Mucosa of stomach (tissue), 1 donor: ENCODE measurements around the gene TBCK.

Experiments
- H3K27me3 ChIP-seq: one replicate; pipeline ENCODE4 v1.7.0; 2013; ENCODE audit warnings: mild to moderate bottlenecking, low read length; ENCODE audit not compliant: control insufficient read depth, insufficient read depth
- H3K36me3 ChIP-seq: one replicate; pipeline ENCODE4 v1.7.0; 2013; ENCODE audit warnings: low read length; ENCODE audit not compliant: control insufficient read depth, insufficient read depth
- H3K4me1 ChIP-seq: one replicate; pipeline ENCODE4 v1.7.0; 2013; ENCODE audit warnings: mild to moderate bottlenecking, low read length; ENCODE audit not compliant: control insufficient read depth, insufficient read depth
- H3K4me3 ChIP-seq: one replicate; pipeline ENCODE4 v1.7.0; 2013; ENCODE audit warnings: low read length
- H3K9ac ChIP-seq: one replicate; pipeline ENCODE4 v1.7.0; 2013; ENCODE audit warnings: mild to moderate bottlenecking, low read length, moderate library complexity
- H3K9me3 ChIP-seq: one replicate; pipeline ENCODE4 v1.7.0; 2013; ENCODE audit warnings: mild to moderate bottlenecking, low read length, moderate library complexity; ENCODE audit not compliant: control insufficient read depth
- donor health status: Pancreatic carcinoma.

TBCK gene

GRCh38 chr4:106269711-106270110, 46.3 kb downstream of the TBCK start:
- Histone ChIP-seq H3K27me3 (no peaks in the 10 kb centered on the region), H3K4me3 (no peak overlapping the region), H3K36me3 (no peaks in the 10 kb centered on the region), H3K9me3 (no peaks in the 10 kb centered on the region), H3K4me1 (no peaks in the 10 kb centered on the region), H3K9ac (no peak overlapping the region)

- H3K9me3 ChIP-seq, result no peaks in the 10 kb centered on the region
- H3K9ac ChIP-seq, result no peak overlapping the region
- H3K4me3 ChIP-seq, result no peak overlapping the region
- peaks cover 4% of the 10 kb centered on the region for H3K4me1 ChIP-seq
- no peaks in the 10 kb centered on the region for H3K27me3 ChIP-seq
- H3K36me3 ChIP-seq, result no peaks in the 10 kb centered on the region
Measured at GRCh38 chr4:106268786-106269185, 47.2 kb downstream of the TBCK start.

DNA sequence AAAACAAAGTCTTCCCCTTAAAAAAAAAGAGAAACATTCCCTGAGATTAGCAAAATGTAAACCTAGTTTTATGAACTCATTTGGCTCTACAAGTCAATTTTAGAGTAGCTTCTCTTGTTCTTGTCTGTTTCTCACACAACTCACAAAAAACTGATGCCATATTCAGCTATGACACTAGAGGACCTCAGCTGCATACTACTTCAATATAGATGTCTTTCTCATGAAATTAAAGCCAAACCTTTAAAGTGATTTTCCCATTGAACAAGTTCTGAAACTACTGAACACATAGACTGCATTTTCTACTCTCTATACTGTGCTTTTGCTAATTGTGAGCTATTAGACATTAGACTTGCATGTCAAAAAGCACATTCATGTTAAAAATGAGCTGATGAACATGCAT, 49.8 kb downstream of the TBCK start:
- peaks cover 4% of the 10 kb centered on the region for H3K4me1 ChIP-seq
- no peaks in the 10 kb centered on the region for H3K27me3 ChIP-seq
- no peaks in the 10 kb centered on the region for H3K36me3 ChIP-seq
- H3K9me3 ChIP-seq, result no peaks in the 10 kb centered on the region
- H3K9ac ChIP-seq, result no peak overlapping the region
- H3K4me3 ChIP-seq, result no peak overlapping the region

GRCh38 chr4:106264331-106264728, 51.7 kb downstream of the TBCK start:
- H3K4me3 ChIP-seq, result no peak overlapping the region
- H3K9me3 ChIP-seq, result no peaks in the 10 kb centered on the region
- no peaks in the 10 kb centered on the region for H3K27me3 ChIP-seq
- H3K36me3 ChIP-seq, result no peaks in the 10 kb centered on the region
- H3K9ac ChIP-seq, result no peak overlapping the region
- peaks cover 4% of the 10 kb centered on the region for H3K4me1 ChIP-seq

- H3K27me3 ChIP-seq, result no peaks in the 10 kb centered on the region
- H3K9ac ChIP-seq, result no peak overlapping the region
- no peak overlapping the region for H3K4me3 ChIP-seq
- H3K4me1 ChIP-seq, result peaks cover 4% of the 10 kb centered on the region
- H3K36me3 ChIP-seq, result no peaks in the 10 kb centered on the region
- no peaks in the 10 kb centered on the region for H3K9me3 ChIP-seq
Measured at GRCh38 chr4:106263594-106264330, 52.2 kb downstream of the TBCK start.

GRCh38 chr4:106261980-106262379, 54.0 kb downstream of the TBCK start:
- Histone ChIP-seq H3K4me3 (no peak overlapping the region), H3K9me3 (no peaks in the 10 kb centered on the region), H3K27me3 (no peaks in the 10 kb centered on the region), H3K36me3 (no peaks in the 10 kb centered on the region), H3K9ac (no peak overlapping the region), H3K4me1 (peaks cover 4% of the 10 kb centered on the region)

- Histone ChIP-seq H3K4me1 (no peaks in the 10 kb centered on the region), H3K4me3 (no peak overlapping the region), H3K9me3 (no peaks in the 10 kb centered on the region), H3K27me3 (no peaks in the 10 kb centered on the region), H3K9ac (no peak overlapping the region), H3K36me3 (no peaks in the 10 kb centered on the region)
Measured at GRCh38 chr4:106258145-106259045, 57.6 kb downstream of the TBCK start.

- H3K9ac ChIP-seq, result no peak overlapping the region
- H3K36me3 ChIP-seq, result no peaks in the 10 kb centered on the region
- H3K4me3 ChIP-seq, result no peak overlapping the region
- no peaks in the 10 kb centered on the region for H3K27me3 ChIP-seq
- no peaks in the 10 kb centered on the region for H3K9me3 ChIP-seq
- no peaks in the 10 kb centered on the region for H3K4me1 ChIP-seq
Measured at GRCh38 chr4:106256190-106256589, 59.8 kb downstream of the TBCK start.

DNA sequence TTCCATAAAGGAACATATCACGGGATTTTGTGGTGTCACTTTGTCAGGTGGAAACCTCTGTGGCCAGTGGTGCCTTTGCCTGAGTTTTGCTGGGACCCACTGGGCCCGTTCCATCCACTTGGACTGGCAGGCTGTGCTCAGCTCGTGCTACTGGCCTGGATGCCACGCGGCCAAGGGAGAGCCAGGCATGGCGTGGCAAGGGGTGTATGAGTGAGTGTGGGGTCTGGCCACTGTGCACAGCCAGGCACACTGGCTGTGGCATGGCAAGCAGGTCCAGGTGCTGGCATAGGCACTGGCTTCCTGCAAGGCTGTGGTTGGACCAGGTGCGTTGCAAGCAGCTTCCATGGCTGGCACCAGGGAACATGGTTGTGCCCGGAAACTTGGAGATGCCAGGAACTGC, 60.8 kb downstream of the TBCK start:
- Histone ChIP-seq H3K36me3 (no peaks in the 10 kb centered on the region), H3K4me3 (no peak overlapping the region), H3K4me1 (no peaks in the 10 kb centered on the region), H3K9me3 (no peaks in the 10 kb centered on the region), H3K27me3 (no peaks in the 10 kb centered on the region), H3K9ac (no peak overlapping the region)

DNA sequence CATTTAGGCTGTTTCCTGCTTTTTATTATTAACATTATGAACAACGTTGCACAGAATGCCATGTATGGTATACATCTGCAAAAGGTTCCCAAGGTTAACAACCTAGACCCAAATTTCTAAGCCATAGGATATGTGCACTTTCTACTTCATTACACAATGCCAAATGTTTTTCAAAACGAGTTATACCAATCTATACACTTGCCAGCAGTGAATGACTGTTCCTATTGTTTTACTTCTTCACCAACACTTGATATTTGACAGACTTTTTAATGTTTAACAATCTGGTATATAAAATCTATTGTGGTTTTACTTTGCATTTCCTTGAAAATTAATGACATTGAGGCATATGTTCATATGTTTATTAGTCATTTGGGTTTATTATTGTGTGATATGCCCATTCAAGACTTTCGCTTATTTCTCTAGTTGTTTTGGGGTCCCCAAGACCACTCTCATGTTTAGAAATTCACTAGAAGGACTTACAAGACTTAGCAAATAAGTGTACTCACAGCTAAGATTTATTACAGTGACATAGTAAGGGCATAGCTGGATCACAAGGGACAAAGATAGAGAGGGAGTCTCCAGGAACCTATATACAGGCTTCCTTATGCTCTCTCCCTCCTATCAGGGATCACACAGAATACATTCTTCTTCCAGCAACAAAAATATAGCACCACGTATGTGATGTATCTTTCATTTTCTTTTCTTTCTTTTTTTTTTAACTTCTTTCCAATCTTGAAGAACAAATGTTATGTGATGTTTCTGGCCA, 62.5 kb downstream of the TBCK start:
- no peaks in the 10 kb centered on the region for H3K27me3 ChIP-seq
- H3K36me3 ChIP-seq, result no peaks in the 10 kb centered on the region
- no peak overlapping the region for H3K9ac ChIP-seq
- no peak overlapping the region for H3K4me3 ChIP-seq
- H3K4me1 ChIP-seq, result no peaks in the 10 kb centered on the region
- no peaks in the 10 kb centered on the region for H3K9me3 ChIP-seq

DNA sequence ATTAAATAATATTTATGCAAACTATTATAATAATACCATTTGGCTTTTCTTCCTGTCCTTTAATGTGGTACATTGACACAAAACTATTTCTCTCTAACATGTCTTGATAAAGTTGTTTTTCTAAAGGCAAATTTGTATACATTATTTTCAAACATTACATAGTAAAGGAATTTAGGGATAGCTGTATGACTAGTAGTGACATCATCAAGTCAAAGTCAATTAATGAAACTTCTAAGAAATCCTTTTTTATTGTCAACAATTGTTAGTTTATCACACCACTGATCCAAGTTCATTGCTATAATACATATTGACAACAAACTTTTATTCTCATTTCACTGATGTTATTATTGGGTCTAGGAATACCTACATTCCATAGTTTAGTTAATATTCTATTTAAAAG, 68.4 kb downstream of the TBCK start:
- no peaks in the 10 kb centered on the region for H3K27me3 ChIP-seq
- no peaks in the 10 kb centered on the region for H3K9me3 ChIP-seq
- H3K9ac ChIP-seq, result no peak overlapping the region
- H3K36me3 ChIP-seq, result no peaks in the 10 kb centered on the region
- H3K4me1 ChIP-seq, result no peaks in the 10 kb centered on the region
- no peak overlapping the region for H3K4me3 ChIP-seq

GRCh38 chr4:106246441-106246840, 69.6 kb downstream of the TBCK start:
- H3K36me3 ChIP-seq, result no peaks in the 10 kb centered on the region
- H3K27me3 ChIP-seq, result no peaks in the 10 kb centered on the region
- no peaks in the 10 kb centered on the region for H3K4me1 ChIP-seq
- H3K9me3 ChIP-seq, result no peaks in the 10 kb centered on the region
- H3K4me3 ChIP-seq, result no peak overlapping the region
- H3K9ac ChIP-seq, result no peak overlapping the region
